ENCODE measurements around the gene DNAH14. TPM values are rescaled to one million over a fixed set of nuclear protein-coding genes. Genes with fewer than 3 reads are reported as not detected.

The DNAH14 gene
- total and polyA plus RNA-seq, 2 experiments from 2014 or later, result 14.7 to 46.1 TPM

DNA sequence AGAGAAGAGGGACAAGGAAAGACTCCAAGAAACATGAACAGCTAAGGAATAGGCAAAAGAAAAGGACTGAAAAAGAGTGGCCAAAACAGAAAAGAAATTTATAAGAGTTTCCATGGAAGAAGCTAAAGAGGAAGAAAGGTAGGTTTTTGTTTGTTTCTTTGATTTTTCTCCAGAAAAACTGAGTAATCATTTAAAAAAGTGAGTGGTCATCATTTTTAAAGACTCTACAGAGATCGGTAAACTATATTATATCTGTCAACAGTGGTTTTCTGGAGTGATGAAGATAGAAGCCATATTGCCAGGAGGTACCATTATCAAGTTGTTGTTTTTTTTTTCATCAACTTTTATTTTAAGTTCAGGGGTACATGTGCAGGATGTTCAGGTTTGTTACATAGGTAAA, 202.4 kb downstream of the DNAH14 start:
- no peak overlapping the region for H2AFZ ChIP-seq
- H3K27ac ChIP-seq, result no peak overlapping the region
- no peaks in the 10 kb centered on the region for H3K9me2 ChIP-seq (replicated peaks; ENCODE audit: insufficient read depth)
- TF ChIP-seq, protein P1, sequence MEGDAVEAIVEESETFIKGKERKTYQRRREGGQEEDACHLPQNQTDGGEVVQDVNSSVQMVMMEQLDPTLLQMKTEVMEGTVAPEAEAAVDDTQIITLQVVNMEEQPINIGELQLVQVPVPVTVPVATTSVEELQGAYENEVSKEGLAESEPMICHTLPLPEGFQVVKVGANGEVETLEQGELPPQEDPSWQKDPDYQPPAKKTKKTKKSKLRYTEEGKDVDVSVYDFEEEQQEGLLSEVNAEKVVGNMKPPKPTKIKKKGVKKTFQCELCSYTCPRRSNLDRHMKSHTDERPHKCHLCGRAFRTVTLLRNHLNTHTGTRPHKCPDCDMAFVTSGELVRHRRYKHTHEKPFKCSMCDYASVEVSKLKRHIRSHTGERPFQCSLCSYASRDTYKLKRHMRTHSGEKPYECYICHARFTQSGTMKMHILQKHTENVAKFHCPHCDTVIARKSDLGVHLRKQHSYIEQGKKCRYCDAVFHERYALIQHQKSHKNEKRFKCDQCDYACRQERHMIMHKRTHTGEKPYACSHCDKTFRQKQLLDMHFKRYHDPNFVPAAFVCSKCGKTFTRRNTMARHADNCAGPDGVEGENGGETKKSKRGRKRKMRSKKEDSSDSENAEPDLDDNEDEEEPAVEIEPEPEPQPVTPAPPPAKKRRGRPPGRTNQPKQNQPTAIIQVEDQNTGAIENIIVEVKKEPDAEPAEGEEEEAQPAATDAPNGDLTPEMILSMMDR (IDR thresholded peaks at IDR 0.05; ENCODE audit: poor library complexity), result no peak
- no peak for TF ChIP-seq EZH2 (IDR thresholded peaks at IDR 0.05; ENCODE audit: borderline replicate concordance)
- no peaks in the 10 kb centered on the region for H4K20me1 ChIP-seq (ENCODE audit: insufficient read depth, poor library complexity, severe bottlenecking)
- no peaks in the 10 kb centered on the region for H3K36me3 ChIP-seq (replicated peaks; ENCODE audit: insufficient read depth, low read depth)
- no peak for DNase-seq (ENCODE audit: low spot score)
- H3K4me1 ChIP-seq (ENCODE audit: insufficient read depth), result no peaks in the 10 kb centered on the region
- 84% methylated on average over 1 of the region's 1 CpG for WGBS (ENCODE audit: low lambda C conversion rate, missing lambda C conversion rate)
- peaks cover 3% of the 10 kb centered on the region for H3K9me3 ChIP-seq (ENCODE audit: low read depth)
- no peak overlapping the region for H3K4me3 ChIP-seq
- H3K79me2 ChIP-seq, result no peaks in the 10 kb centered on the region
- no peak overlapping the region for H3K4me2 ChIP-seq
- H3K27me3 ChIP-seq, result no peaks in the 10 kb centered on the region

GRCh38 chr1:225137976-225138375, 208.5 kb downstream of the DNAH14 start:
- DNase-seq (ENCODE audit: low spot score), result no peak
- no peaks in the 10 kb centered on the region for H3K36me3 ChIP-seq (replicated peaks; ENCODE audit: insufficient read depth, low read depth)
- no peaks in the 10 kb centered on the region for H3K79me2 ChIP-seq
- TF ChIP-seq EZH2 (IDR thresholded peaks at IDR 0.05; ENCODE audit: borderline replicate concordance) (no peak), EZH2phosphoT487 (IDR thresholded peaks at IDR 0.05; ENCODE audit: low read depth, severe bottlenecking, unreplicated experiment) (no peak)
- TF ChIP-seq, protein P1 (IDR thresholded peaks at IDR 0.05; ENCODE audit: poor library complexity), result no peak
- no peaks in the 10 kb centered on the region for H3K4me1 ChIP-seq (ENCODE audit: insufficient read depth)
- no peak overlapping the region for H2AFZ ChIP-seq
- 82% methylated on average over 3 of the region's 3 CpGs for WGBS (ENCODE audit: low lambda C conversion rate, missing lambda C conversion rate)
- no peaks in the 10 kb centered on the region for H4K20me1 ChIP-seq (ENCODE audit: insufficient read depth, poor library complexity, severe bottlenecking)
- H3K27ac ChIP-seq, result no peak overlapping the region
- no peak overlapping the region for H3K4me3 ChIP-seq
- no peaks in the 10 kb centered on the region for H3K9me3 ChIP-seq (ENCODE audit: low read depth)
- no peak overlapping the region for H3K4me2 ChIP-seq
- no peaks in the 10 kb centered on the region for H3K27me3 ChIP-seq
- H3K9me2 ChIP-seq (replicated peaks; ENCODE audit: insufficient read depth), result no peaks in the 10 kb centered on the region

- DNase-seq (ENCODE audit: low spot score), result no peak
- H3K4me3 ChIP-seq, result no peak overlapping the region
These were observed 213.5 kb downstream of the DNAH14 start for GRCh38 chr1:225143001-225143400.

More at GRCh38 chr1:225143001-225143400, 213.5 kb downstream of the DNAH14 start:
- Histone ChIP-seq H3K79me2 (no peaks in the 10 kb centered on the region), H3K36me3 (replicated peaks; ENCODE audit: insufficient read depth, low read depth) (no peaks in the 10 kb centered on the region), H3K4me2 (no peak overlapping the region), H3K9me3 (ENCODE audit: low read depth) (no peaks in the 10 kb centered on the region), H3K9me2 (replicated peaks; ENCODE audit: insufficient read depth) (no peaks in the 10 kb centered on the region), H3K27ac (no peak overlapping the region), H4K20me1 (ENCODE audit: insufficient read depth, poor library complexity, severe bottlenecking) (no peaks in the 10 kb centered on the region), H2AFZ (no peak overlapping the region), H3K4me1 (ENCODE audit: insufficient read depth) (no peaks in the 10 kb centered on the region), H3K27me3 (no peaks in the 10 kb centered on the region)
- TF ChIP-seq EZH2 (IDR thresholded peaks at IDR 0.05; ENCODE audit: borderline replicate concordance), result no peak
- TF ChIP-seq, protein P1 (IDR thresholded peaks at IDR 0.05; ENCODE audit: poor library complexity), result no peak
- TF ChIP-seq EZH2phosphoT487 (IDR thresholded peaks at IDR 0.05; ENCODE audit: low read depth, severe bottlenecking, unreplicated experiment), result no peak
